Measurements from ENCODE around the gene PEBP1. TPM values are rescaled to one million over a fixed set of nuclear protein-coding genes. Genes with fewer than 3 reads are reported as not detected.

Gene PEBP1
- total RNA-seq, 1 experiment from 2014 or later = 312 TPM

- H3K27me3 ChIP-seq (replicated peaks; ENCODE audit: insufficient read depth, low read depth, low read length, poor library complexity) = no peaks in the 10 kb centered on the region
- ChIA-PET POLR2A (ENCODE audit: low non-redundant PET) (interaction anchor here (0.5 kb wide), 1 partner anchor 32 kb away, joined by 8 read pairs; no protein-coding TSS in a partner anchor), CTCF (no interaction called here)
- BruUV-seq (replicated peaks) = no TSS peak
- no peaks in the 10 kb centered on the region for H3K9me3 ChIP-seq (ENCODE audit: low read depth, low read length, poor library complexity, severe bottlenecking)
- TF ChIP-seq, protein P1, sequence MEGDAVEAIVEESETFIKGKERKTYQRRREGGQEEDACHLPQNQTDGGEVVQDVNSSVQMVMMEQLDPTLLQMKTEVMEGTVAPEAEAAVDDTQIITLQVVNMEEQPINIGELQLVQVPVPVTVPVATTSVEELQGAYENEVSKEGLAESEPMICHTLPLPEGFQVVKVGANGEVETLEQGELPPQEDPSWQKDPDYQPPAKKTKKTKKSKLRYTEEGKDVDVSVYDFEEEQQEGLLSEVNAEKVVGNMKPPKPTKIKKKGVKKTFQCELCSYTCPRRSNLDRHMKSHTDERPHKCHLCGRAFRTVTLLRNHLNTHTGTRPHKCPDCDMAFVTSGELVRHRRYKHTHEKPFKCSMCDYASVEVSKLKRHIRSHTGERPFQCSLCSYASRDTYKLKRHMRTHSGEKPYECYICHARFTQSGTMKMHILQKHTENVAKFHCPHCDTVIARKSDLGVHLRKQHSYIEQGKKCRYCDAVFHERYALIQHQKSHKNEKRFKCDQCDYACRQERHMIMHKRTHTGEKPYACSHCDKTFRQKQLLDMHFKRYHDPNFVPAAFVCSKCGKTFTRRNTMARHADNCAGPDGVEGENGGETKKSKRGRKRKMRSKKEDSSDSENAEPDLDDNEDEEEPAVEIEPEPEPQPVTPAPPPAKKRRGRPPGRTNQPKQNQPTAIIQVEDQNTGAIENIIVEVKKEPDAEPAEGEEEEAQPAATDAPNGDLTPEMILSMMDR (conservative IDR thresholded peaks at IDR 0.05; ENCODE audit: low read depth, low read length) = no peak
- no peak for TF ChIP-seq EZH2 (IDR thresholded peaks at IDR 0.05; ENCODE audit: borderline replicate concordance, low read depth, low read length, poor library complexity, severe bottlenecking)
- H3K36me3 ChIP-seq (ENCODE audit: insufficient read depth, low read length, poor library complexity, severe bottlenecking) = peaks cover 27% of the 10 kb centered on the region
- intact Hi-C loops (cut with micrococcal nuclease; ENCODE audit: unreplicated experiment) = no loop called here
- no peak for DNase-seq (ENCODE audit: low spot score)
- no peak overlapping the region for H3K4me3 ChIP-seq (ENCODE audit: low read depth, low read length, poor library complexity, severe bottlenecking)
- H3K4me1 ChIP-seq (ENCODE audit: insufficient read depth, low read length, poor library complexity, severe bottlenecking) = no peaks in the 10 kb centered on the region
- H3K27ac ChIP-seq (ENCODE audit: low read depth, low read length, poor library complexity, severe bottlenecking) = no peak overlapping the region
Measured at GRCh38 chr12:118150625-118151024, 14.7 kb downstream of the PEBP1 start.

DNA sequence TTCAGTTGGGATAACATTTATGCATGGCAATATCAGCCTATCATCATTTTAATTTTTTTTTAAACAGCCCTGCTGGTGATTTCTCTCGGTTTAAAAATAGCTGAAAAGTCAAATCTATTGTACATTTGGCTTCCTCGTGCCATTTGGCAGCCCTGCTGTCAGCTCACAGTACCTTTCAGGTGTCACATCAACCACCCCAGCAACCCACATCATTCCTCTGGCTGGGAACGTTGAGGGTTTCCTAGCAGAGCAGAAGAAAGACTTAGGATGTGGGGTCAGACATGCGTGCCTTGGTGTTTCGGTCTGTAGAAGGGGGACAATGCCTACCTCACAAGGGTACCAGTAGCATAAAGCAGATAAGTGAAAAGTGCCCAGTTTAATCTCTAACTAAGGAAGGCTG lies 15.8 kb downstream of the PEBP1 start:
- ChIA-PET CTCF (no interaction called here), POLR2A (ENCODE audit: low non-redundant PET) (interaction anchor here (0.9 kb wide), 1 partner anchor 12 kb away, joined by 3 read pairs; no protein-coding TSS in a partner anchor)
- intact Hi-C loops (cut with micrococcal nuclease; ENCODE audit: unreplicated experiment) = no loop called here
- Histone ChIP-seq H3K27ac (ENCODE audit: low read depth, low read length, poor library complexity, severe bottlenecking) (no peak overlapping the region), H3K4me3 (ENCODE audit: low read depth, low read length, poor library complexity, severe bottlenecking) (no peak overlapping the region), H3K27me3 (replicated peaks; ENCODE audit: insufficient read depth, low read depth, low read length, poor library complexity) (no peaks in the 10 kb centered on the region), H3K4me1 (ENCODE audit: insufficient read depth, low read length, poor library complexity, severe bottlenecking) (no peaks in the 10 kb centered on the region), H3K9me3 (ENCODE audit: low read depth, low read length, poor library complexity, severe bottlenecking) (no peaks in the 10 kb centered on the region), H3K36me3 (ENCODE audit: insufficient read depth, low read length, poor library complexity, severe bottlenecking) (peaks cover 19% of the 10 kb centered on the region)
- BruUV-seq (replicated peaks) = no TSS peak
- TF ChIP-seq EZH2 (IDR thresholded peaks at IDR 0.05; ENCODE audit: borderline replicate concordance, low read depth, low read length, poor library complexity, severe bottlenecking) = no peak
- TF ChIP-seq, protein P1 (conservative IDR thresholded peaks at IDR 0.05; ENCODE audit: low read depth, low read length) = no peak
- DNase-seq (ENCODE audit: low spot score) = no peak

DNA sequence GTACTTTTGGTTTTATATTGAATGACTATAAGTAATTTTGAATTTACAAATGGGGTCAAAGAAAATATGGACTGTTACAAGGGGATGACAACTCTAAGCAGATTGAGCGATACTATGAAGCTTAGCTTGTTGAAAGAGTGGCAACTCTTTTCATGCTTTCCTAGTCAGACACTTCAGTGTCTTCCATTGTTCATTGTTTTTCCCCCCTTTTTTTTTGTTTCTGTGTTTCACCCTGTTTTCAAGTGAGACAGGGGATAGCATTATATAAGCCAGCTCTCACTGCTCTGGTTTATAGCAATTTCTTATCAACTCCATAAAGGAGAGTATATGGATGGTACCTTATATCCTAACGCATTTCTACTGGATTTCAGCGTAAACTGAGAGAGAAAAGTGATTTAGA lies 24.6 kb downstream of the PEBP1 start:
- TF ChIP-seq, protein P1 (conservative IDR thresholded peaks at IDR 0.05; ENCODE audit: low read depth, low read length) = no peak
- no peak for TF ChIP-seq EZH2 (IDR thresholded peaks at IDR 0.05; ENCODE audit: borderline replicate concordance, low read depth, low read length, poor library complexity, severe bottlenecking)
- CTCF ChIA-PET = no interaction called here

More for the DNA sequence above, 24.6 kb downstream of the PEBP1 start:
- Histone ChIP-seq H3K27me3 (replicated peaks; ENCODE audit: insufficient read depth, low read depth, low read length, poor library complexity) (no peaks in the 10 kb centered on the region), H3K36me3 (ENCODE audit: insufficient read depth, low read length, poor library complexity, severe bottlenecking) (peaks cover 22% of the 10 kb centered on the region), H3K9me3 (ENCODE audit: low read depth, low read length, poor library complexity, severe bottlenecking) (no peaks in the 10 kb centered on the region), H3K4me3 (ENCODE audit: low read depth, low read length, poor library complexity, severe bottlenecking) (no peak overlapping the region), H3K4me1 (ENCODE audit: insufficient read depth, low read length, poor library complexity, severe bottlenecking) (no peaks in the 10 kb centered on the region), H3K27ac (ENCODE audit: low read depth, low read length, poor library complexity, severe bottlenecking) (no peak overlapping the region)
- POLR2A ChIA-PET (ENCODE audit: low non-redundant PET) = no interaction called here
- intact Hi-C loops (cut with micrococcal nuclease; ENCODE audit: unreplicated experiment) = no loop called here
- DNase-seq (ENCODE audit: low spot score) = no peak
- no TSS peak for BruUV-seq (replicated peaks)

All from A673 (cell line).